Mucosa of descending colon (tissue), 3 donors: ENCODE measurements around the gene NPR3. TPM values are rescaled to one million over a fixed set of nuclear protein-coding genes. Genes with fewer than 3 reads are reported as not detected.
A peak's percentile ranks its signal among the peaks of the same experiment; 100 is the strongest.

Experiments used
- ATAC-seq: fragments of 200-7000 bp; cut with Tn5 transposase; one replicate; pipeline ENCODE4 v1.9.1; 2020; ENCODE audit warnings: mild to moderate bottlenecking, moderate library complexity
- DNase-seq, 3 donors: peaks; one replicate each; pipeline ENCODE4 v3.0.0-alpha.2; 2020
- H3K36me3 ChIP-seq: fragments of 200-600 bp; one replicate; pipeline ENCODE4 v1.8.0; 2021; ENCODE audit warnings: low read depth, mild to moderate bottlenecking
- H3K4me1 ChIP-seq: fragments of 200-600 bp; one replicate; pipeline ENCODE4 v1.8.0; 2021; ENCODE audit warnings: low read depth, mild to moderate bottlenecking
- H3K4me3 ChIP-seq: fragments of 200-600 bp; one replicate; pipeline ENCODE4 v1.8.0; 2021; ENCODE audit warnings: mild to moderate bottlenecking
- H3K9me3 ChIP-seq: fragments of 200-600 bp; one replicate; pipeline ENCODE4 v1.8.0; 2021; ENCODE audit warnings: mild to moderate bottlenecking
- CTCF ChIP-seq: fragments of 200-600 bp; IDR thresholded peaks from one replicate; pipeline ENCODE4 v1.8.0; 2022; ENCODE audit warnings: antibody characterized with exemption, mild to moderate bottlenecking
- intact Hi-C, 2 donors: fragments of 100-400 bp; cut with DNase I in 1 of 2; cut with micrococcal nuclease in 1 of 2; formaldehyde crosslinking; loops; one replicate each; pipeline versions ENCODE4 v1.11.0 to v1.11.1; 2022; cut with DNase I, micrococcal nuclease
- total RNA-seq, 3 donors: library from RNA; stranded (reverse); fragmentation: NEBNext Ultra II Directional in 2 of 3; extraction: Animal tissue kit (Norgen Biotek cat#: 25700) in 2 of 3; gene quantifications; one replicate each; pipeline versions ENCODE4 v1.2.1 to v1.2.4, GENCODE V29; 2021 to 2023
- donor health status: DM: no; HTN: no; CAD: no; lungs with moderate emphysema.
- donor health status: DM: no; HTN: no; CAD: no.
- donor health status: DM: no; HTN: yes; CAD: no.

The NPR3 gene
- total RNA-seq, 3 donors from 2014 or later: 1.4 to 24.0 (median 2.8) TPM

GRCh38 chr5:32703957-32704356, 7.2 kb upstream of the NPR3 start:
- Histone ChIP-seq H3K4me1 (no peaks in the 10 kb centered on the region), H3K36me3 (no peaks in the 10 kb centered on the region), H3K4me3 (no peak overlapping the region), H3K9me3 (no peaks in the 10 kb centered on the region)
- intact Hi-C loops: no loop called here
- ATAC-seq (no peak), DNase-seq (no peak)
- TF ChIP-seq CTCF: no peak

GRCh38 chr5:32707418-32707997, 3.6 kb upstream of the NPR3 start:
- no peak for ATAC-seq
- Histone ChIP-seq H3K4me1 (peaks cover 10% of the 10 kb centered on the region), H3K36me3 (no peaks in the 10 kb centered on the region), H3K9me3 (no peaks in the 10 kb centered on the region), H3K4me3 (no peak overlapping the region)
- DNase-seq: no peak
- intact Hi-C loops: no loop called here
- TF ChIP-seq CTCF: no peak

GRCh38 chr5:32708949-32709348, 2.2 kb upstream of the NPR3 start:
- no peak for DNase-seq

GRCh38 chr5:32709750-32710549, 1.2 kb upstream of the NPR3 start:
- TF ChIP-seq CTCF: peak; percentile 39
- no peaks in the 10 kb centered on the region for H3K36me3 ChIP-seq
- intact Hi-C loops: no loop called here
- H3K9me3 ChIP-seq: no peaks in the 10 kb centered on the region
- DNase-seq (peak; percentile 59 to 86 (median 75)), ATAC-seq (peak; percentile 67)
- H3K4me1 ChIP-seq: peaks cover 10% of the 10 kb centered on the region
- no peak overlapping the region for H3K4me3 ChIP-seq

More at GRCh38 chr5:32708949-32709348, 2.2 kb upstream of the NPR3 start:
- Histone ChIP-seq H3K9me3 (no peaks in the 10 kb centered on the region), H3K4me3 (no peak overlapping the region), H3K36me3 (no peaks in the 10 kb centered on the region), H3K4me1 (peaks cover 10% of the 10 kb centered on the region)
- intact Hi-C loops: no loop called here
- ATAC-seq: no peak
- TF ChIP-seq CTCF: no peak

- Histone ChIP-seq H3K9me3 (no peaks in the 10 kb centered on the region), H3K4me3 (no peak overlapping the region), H3K4me1 (peaks cover 10% of the 10 kb centered on the region), H3K36me3 (no peaks in the 10 kb centered on the region)
- no peak for TF ChIP-seq CTCF
- ATAC-seq (no peak), DNase-seq (no peak)
- intact Hi-C loops: no loop called here
These were observed 200 bp downstream of the NPR3 start for GRCh38 chr5:32711362-32711680.
